ENCODE measurements around the gene AGFG2.
"Not testable (repeated sequence)": the region's sequence is repeated elsewhere in the genome, so short reads cannot be mapped to it uniquely, and the experiment has no call there.

Gene AGFG2

DNA sequence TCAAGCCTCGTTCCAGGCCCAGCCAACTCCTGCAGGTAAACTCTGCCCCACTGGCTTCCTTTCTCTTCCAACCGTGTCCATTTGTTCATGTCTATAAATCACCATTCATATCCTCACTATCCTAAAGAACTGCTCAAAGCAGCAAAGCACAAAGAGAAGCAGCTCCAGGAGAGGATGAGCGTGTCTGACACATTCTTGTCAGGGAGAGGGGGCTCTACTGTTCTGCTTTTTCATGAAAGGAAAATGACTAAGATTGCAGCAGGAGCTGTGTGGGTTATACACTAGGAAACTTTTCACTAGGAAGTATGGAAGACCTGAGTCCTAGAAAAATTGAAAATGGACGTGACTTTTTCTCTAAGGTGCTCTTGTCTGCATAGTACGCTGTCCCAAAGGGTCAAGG, 16.7 kb downstream of the AGFG2 start:
- no peak for DNase-seq

DNA sequence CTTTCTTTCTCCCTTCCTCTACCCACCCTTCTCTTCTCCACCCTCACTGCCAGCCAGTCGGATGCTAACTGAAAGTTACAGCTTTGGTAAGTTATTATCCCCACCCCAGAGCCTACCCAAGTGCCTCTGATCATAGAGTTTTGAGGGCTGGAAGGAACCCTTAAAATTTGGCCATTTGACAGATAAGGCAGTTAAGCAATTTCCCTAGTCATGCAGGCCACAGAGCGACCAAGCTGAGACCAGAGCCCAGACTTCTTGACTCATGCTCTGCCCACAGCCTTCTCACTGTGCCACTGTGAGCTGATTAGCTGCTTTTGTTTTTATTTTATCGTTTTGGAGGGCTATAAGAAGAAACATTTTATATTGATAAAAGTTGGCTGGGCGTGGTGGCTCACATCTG, 17.5 kb downstream of the AGFG2 start:
- DNase-seq, result no peak

- no peak for DNase-seq
Measured at GRCh38 chr7:100559127-100559526, 20.1 kb downstream of the AGFG2 start.

DNA sequence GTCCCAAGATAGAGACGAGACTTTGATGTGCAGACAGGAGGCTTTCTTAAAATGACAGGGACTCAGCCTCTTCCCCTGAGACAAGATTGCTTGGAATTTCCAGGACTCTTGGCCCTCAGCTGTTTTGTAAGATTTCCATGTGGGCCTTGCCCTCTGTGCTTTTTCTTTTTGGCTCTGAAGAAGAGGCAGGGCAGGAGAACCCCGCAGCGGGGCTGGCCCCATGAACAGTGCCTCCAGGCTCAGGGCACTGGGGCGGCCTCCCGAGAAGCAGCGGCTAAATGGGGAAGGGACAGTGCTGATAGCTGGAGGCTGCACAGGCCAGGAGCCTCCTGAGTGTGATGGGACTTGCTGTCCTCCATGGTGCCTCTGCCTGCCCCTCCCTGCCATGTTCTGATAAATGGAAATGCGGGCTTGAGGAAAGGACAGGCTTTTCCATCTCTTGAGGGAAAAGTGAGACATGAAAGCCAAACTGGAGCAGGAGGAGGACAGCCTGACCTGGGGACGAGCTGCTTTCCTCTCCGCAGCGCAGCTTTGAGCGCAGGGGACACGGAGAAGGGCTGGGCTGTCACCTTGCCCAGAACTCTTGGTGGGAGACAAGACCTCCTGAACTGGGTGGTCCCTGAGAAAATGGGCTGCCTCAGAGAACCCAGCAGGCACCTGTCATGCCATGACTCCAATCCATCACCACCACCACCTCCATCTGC, 22.6 kb downstream of the AGFG2 start:
- DNase-seq, result no peak

DNA sequence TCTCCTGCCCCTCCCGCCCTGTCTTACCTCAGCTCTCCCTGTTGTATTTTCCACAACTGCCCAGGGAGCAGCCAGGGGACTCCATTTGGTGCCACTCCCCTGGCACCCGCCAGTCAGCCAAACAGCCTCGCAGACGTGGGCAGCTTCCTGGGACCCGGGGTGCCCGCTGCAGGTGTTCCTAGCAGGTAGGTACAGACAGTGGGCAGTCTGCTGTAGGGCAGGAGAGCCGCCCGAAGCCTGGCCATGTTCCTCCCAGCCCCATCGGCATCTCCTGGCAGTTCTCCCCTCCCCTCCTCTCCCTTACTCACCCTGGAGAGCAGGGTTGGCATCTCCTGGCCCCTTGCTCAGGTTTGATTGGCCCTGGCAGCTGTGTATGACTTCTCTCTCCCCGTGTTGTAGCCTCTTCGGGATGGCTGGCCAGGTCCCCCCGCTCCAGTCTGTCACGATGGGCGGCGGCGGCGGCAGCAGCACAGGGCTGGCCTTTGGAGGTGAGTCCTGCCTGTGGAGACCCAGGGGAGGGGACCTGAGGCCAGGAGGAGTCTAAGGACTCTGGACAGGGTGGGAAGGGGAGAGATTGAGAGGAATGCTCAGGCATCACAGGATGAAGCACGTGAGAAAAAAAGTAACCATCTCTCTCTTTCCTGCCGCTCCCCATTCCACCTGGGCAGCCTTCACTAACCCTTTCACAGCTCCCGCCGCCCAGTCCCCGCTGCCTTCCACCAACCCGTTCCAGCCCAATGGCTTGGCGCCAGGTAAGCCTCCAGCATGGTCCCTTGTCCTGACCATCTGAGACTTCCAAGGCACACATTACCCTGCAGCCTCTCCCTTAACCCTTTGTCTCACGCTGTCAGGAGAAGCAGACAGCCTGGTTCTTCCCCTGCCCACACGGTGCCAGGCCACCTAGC, 23.4 kb downstream of the AGFG2 start:
- no peak for DNase-seq

- no peak for DNase-seq
Measured at GRCh38 chr7:100563100-100563564, 24.1 kb downstream of the AGFG2 start.

GRCh38 chr7:100563809-100564400, 24.9 kb downstream of the AGFG2 start:
- DNase-seq, result peak; percentile 86

DNA sequence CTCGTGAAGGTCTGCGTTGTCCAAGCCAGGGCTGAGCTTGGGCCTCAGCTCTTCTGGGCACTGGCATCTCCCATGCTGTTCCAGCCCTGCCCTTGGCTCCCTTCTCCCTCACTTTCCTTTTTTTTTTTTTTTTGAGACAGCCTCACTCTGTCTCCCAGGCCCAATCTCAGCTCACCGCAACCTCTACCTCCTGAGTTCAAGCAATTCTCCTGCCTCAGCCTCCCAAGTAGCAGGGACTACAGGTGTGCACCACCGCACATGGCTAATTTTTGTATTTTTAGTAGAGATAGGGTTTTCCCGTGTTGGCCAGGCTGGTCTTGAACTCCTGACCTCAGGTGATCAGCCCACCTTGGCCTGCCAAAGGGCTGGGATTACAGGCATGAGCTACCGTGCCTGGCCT, 25.4 kb downstream of the AGFG2 start:
- DNase-seq, result not testable (repeated sequence)

- no peak for DNase-seq
Measured at GRCh38 chr7:100565133-100565571, 26.1 kb downstream of the AGFG2 start.

DNA sequence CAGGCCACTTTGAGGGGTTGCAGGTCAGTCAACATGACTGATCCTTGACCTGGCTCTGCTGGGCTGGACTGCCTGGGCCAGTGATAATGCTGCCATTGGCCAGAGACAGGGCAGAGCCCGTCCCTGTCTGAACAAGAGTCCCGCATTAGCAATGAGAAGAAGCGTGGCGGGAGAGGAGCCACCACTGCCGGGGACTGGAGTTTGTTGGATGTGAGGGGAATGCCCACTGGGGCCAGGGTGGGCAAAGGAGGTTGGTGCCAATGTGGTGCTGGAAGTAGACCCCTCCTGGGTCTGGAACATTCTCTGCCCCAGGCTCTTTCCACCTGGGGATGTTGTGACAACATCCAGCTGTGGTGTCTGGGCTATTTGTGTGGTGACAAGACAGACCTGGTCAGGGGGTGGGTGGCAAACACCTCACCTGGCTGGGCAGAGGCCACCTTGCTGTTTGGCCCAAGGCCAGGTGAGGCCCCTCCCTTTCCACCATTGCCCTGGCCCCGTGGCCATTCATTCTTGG, 27.1 kb downstream of the AGFG2 start:
- DNase-seq, result no peak

DNA sequence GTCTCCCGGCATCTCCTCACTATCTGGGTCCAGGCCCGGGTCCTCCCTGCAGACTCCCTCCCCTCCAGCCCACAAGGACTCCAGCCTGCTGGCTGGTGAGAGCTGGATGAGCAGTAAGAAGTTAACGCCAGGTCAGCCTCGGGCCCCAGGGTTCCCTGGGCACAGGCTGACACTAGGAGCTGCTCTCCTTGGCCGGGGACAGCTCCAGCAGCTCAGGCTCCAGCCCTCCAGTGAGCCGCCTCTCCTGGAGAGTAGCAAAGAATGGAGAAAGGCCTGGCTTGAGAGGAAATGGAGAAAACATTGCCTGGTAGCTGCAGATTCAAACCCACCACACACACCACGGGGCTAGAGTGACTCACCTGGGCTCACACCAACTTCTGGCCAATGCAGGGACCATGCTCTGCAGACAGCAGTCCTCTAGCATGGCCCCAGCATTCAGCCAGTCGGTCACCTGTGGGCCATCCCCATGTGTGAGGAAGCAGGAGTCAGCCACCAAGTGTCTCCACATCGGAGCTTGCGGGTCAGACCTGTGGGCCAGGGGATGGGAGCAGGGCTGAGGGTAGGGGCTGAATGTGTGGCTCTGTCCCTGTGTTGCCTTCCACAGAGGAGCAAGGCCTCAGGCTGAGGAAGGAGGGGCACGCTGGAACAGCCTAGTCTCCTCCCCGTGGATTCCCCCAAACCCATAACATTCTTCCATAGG, 28.2 kb downstream of the AGFG2 start:
- no peak for DNase-seq

- no peak for DNase-seq
Measured at GRCh38 chr7:100567751-100568175, 28.8 kb downstream of the AGFG2 start.

DNA sequence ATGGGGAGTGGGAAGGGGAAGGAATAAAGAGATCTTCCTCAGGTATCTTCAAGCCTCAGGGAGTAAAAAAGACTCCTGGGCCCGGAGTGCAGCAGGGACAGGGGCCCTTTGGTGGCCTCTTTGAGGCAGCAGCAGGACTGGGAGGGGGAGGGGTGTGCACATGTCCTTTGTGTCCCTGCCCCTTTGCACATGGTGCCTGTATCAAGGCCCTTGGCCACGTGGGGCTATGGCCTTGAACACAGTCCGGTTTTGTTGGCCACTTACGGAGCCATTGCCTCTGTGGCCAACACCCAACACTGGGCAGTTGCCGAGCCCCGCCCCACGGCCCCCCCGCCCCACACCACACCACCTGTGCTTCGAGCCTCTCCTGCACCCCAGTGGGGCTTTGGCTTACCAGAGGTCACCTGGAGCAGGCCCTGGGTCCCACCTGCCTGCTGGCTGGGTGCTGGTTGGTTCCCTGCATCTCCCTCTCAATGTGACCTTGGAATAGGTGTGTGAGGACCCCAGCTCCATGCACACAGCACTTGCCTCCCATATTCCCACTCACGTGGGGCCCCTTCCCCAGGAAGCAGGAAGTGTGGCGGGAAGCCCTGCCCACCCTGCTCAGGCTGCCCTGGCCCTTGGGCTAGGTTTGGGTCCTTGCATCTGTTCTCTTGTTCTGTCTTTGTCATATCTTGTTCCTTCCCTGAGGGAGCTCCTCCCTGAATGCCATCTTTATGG, 29.3 kb downstream of the AGFG2 start:
- no peak for DNase-seq

- DNase-seq, result peak; percentile 57
Measured at GRCh38 chr7:100568896-100569844, 30.2 kb downstream of the AGFG2 start.

DNA sequence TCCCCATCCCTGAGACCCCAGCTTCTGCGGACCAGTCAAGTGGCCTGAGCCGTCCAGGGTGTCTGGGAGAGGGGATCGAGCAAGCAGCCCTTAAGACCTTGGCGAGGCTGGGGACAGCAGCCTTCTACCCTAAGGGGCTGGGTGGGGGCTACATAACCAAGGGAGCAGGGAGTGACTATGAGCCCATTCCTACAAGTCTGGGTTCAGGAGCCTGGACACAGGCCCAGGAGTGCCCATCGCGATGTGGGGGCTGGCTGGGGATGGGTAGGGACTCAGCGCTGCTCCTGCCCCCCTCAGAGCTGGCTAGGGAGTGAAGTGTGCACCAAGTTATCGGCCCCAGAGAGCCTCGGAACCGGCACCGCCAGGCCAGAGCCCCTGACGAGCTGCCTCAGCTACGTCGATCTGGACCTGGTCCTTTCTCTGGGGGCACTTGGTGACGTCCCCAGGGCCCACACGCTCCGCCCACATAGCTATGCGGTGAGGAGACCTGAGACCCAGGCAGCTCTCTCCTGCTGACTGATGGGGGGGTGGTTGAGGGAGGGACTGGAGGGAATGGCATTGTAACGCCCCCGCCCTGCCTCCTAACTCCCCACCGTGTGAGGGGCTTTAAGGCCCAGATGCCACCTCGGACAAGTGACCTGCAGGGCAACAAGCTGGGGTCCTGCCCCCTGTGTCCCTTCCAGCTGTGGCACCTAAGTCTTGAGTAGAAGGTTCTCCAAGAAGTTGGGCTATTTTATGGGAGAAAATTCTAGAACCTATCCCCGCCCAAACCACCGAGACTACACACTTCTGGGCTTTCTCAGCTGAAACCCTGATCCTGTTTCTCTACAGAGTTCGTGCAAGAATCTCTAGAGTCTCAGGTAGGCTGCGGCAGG, 32.2 kb downstream of the AGFG2 start:
- DNase-seq, result no peak

- no peak for DNase-seq
Measured at GRCh38 chr7:100571829-100572116, 32.8 kb downstream of the AGFG2 start.

- DNase-seq, result no peak
Measured at GRCh38 chr7:100572281-100572948, 33.4 kb downstream of the AGFG2 start.

DNA sequence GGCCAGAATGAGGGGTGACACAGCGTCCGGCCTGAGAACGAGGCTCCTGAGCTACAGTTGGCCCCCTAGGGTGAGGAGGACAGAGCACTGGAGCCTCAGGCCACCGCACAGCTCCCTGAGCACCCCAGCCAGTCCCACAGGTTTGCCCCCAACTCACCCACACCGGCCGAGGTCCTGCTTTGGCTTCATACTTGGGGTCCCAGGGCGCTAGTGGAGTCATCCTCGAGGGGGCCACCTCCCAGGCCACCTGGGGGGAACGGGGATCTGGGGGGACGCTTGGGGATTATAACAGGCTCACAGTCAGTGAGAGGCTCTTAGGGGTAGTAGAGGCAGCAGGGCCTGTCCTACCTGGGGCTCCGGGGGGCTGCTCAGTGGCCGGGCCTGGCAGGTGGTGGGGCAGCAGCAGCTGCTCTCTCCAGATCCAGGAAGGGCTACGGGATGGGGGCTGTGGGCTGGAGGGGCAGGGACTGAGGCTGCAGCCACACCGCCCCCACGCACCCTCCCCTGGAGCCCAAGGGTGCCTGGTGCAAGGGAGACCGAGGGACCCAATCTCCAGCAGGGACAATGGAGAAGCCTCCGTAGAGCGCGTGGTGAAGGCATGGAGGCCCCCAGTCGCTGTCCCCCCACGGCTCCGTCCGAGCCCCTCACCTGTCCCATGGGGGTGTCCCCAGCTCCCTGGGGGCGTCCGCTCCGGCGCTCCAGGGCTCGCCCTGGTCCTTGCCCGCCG, 34.1 kb downstream of the AGFG2 start:
- DNase-seq, result no peak

Measured in CD4-positive, alpha-beta T cell treated with Interleukin-10 for 1 hour (primary cell).